ENCODE results near the gene GRAP2. TPM values are rescaled to one million over a fixed set of nuclear protein-coding genes. Genes with fewer than 3 reads are reported as not detected.

Gene GRAP2
- total and polyA plus RNA-seq, 7 experiments from 2014 or later, result 55.2 to 156 (median 128) TPM

DNA sequence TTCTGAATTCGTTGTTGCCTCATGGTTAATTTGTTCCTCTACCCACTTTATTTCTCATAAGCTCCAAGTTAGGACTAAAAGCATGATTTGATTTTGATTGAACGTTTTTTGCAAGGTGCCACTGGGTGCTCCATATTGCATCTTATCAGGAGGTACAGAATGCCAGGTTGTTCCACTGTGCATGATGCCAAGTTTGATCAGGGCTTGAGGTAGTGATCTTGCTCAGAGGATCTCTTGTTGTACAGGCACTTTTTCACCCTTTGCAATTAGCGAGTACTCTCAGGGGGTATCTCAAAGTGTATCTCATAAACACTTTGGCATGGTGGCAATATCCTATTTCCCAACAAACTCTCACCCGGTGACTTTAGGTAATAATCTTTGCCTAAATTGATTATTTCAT lies 4.0 kb downstream of the GRAP2 start:
- ChIA-PET POLR2A (interaction anchor here (0.5 to 17.0 kb wide), 11 partner anchors 8 to 620 kb away, joined by 3 to 350 read pairs (median 7); no protein-coding TSS in a partner anchor), CTCF (interaction anchor here (0.7 to 1.2 kb wide), 4 partner anchors 9 to 582 kb away, joined by 3 to 4 read pairs (median 4); no protein-coding TSS in a partner anchor)
- Histone ChIP-seq H3K4me3 (ENCODE audit: low read length) (peak overlapping the region; percentile 67), H3K27ac (ENCODE audit: low read depth, low read length) (peak overlapping the region; percentile 83), H3K9me3 (ENCODE audit: control insufficient read depth in 2 of 3, low read length in 3 of 3) (no peaks in the 10 kb centered on the region), H3K4me1 (ENCODE audit: control insufficient read depth in 2 of 2, insufficient read depth in 2 of 2, low read length in 2 of 2) (peaks cover 30 to 34% of the 10 kb centered on the region in 2 donors), H3K27me3 (ENCODE audit: control insufficient read depth in 2 of 2, insufficient read depth in 2 of 2, low read length in 2 of 2) (no peaks in the 10 kb centered on the region), H3K36me3 (ENCODE audit: control insufficient read depth in 2 of 3, insufficient read depth in 3 of 3, low read length in 3 of 3) (no peaks in the 10 kb centered on the region)
- Mint-ChIP-seq H3K36me3 (peaks cover 12 to 37% (median 19%) of the 10 kb centered on the region in 5 donors), H3K27ac (peak overlapping the region in 6 of 9 donors; percentile 86 to 98 (median 92)), H3K4me3 (peak overlapping the region in 9 of 10 donors; percentile 93 to 99 (median 97)), H3K9me3 (no peaks in the 10 kb centered on the region), H3K27me3 (no peaks in the 10 kb centered on the region), H3K4me1 (peaks cover 33 to 61% (median 43%) of the 10 kb centered on the region in 7 donors)
- intact Hi-C loops (cut with micrococcal nuclease), result loop anchor here (1.0 to 10.0 kb wide), 7 partner anchors 21 to 373 kb away; partner anchors contain the start of genes RPS19BP1 (in 2 of the 2) and TNRC6B (in 1 of the 2)
- DNase-seq (no peak), ATAC-seq (no peak)

DNA sequence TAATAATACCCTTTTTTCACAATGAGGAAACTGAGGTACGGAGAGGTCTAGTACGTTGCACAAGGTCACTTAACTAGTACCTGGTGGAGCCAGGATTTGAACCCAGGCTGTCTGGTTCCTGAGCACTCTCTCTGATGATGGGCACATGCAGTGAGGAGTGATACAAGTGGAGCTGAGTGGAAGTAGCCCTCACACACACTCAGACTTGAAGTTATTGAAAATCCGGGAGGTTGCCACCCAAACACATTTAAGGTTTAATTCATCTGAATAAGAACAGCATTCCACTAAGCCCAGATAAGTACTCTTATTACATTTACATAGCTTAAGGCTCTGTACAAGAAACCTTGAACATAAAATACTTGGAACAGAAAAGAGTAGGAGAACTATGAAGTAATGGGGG lies 4.8 kb downstream of the GRAP2 start:
- intact Hi-C loops (cut with micrococcal nuclease), result loop anchor here (1.0 to 10.0 kb wide), 2 partner anchors 21 to 269 kb away; partner anchors contain the start of gene TNRC6B (in 1 of the 2)
- CTCF ChIA-PET, result interaction anchor here (0.5 to 2.8 kb wide), 5 partner anchors 9 to 826 kb away, joined by 3 to 8 read pairs (median 3); no protein-coding TSS in a partner anchor

DNA sequence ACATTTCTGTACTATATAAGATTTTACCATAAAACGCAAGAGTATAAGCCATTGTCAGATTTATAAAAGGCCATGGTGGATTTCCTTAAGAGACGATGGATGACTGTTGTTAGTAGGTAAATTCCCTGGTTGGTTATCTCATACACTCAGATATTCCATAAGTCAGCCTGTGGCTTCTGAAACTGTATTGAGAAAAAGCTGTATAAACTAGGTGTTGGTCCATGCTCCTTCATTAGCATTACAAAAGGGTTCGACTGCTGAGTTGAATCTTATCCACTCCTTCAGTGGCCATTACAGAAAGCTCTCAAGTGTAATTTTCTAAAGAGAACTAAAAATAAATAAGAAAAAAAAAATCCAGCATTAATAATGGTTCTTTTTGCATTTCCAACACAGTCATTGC lies 5.3 kb downstream of the GRAP2 start:
- Histone ChIP-seq H3K27ac (ENCODE audit: low read depth, low read length) (peak overlapping the region; percentile 83), H3K4me1 (ENCODE audit: control insufficient read depth in 2 of 2, insufficient read depth in 2 of 2, low read length in 2 of 2) (peaks cover 30 to 40% of the 10 kb centered on the region in 2 donors), H3K9me3 (ENCODE audit: control insufficient read depth in 2 of 3, low read length in 3 of 3) (no peaks in the 10 kb centered on the region), H3K4me3 (ENCODE audit: low read length) (peak overlapping the region; percentile 67), H3K27me3 (ENCODE audit: control insufficient read depth in 2 of 2, insufficient read depth in 2 of 2, low read length in 2 of 2) (no peaks in the 10 kb centered on the region), H3K36me3 (ENCODE audit: control insufficient read depth in 2 of 3, insufficient read depth in 3 of 3, low read length in 3 of 3) (no peaks in the 10 kb centered on the region)
- Mint-ChIP-seq H3K9me3 (peaks cover 0 to 3% (median 0%) of the 10 kb centered on the region in 11 donors), H3K27ac (peak overlapping the region in 6 of 9 donors; percentile 71 to 98 (median 92)), H3K36me3 (peaks cover 12 to 43% (median 28%) of the 10 kb centered on the region in 5 donors), H3K27me3 (no peaks in the 10 kb centered on the region), H3K4me3 (peak overlapping the region in 9 of 10 donors; percentile 93 to 99 (median 97)), H3K4me1 (peaks cover 38 to 65% (median 51%) of the 10 kb centered on the region in 7 donors)
- DNase-seq (peak in 1 of 9 donors; percentile 46), ATAC-seq (no peak)
- POLR2A ChIA-PET, result interaction anchor here (0.5 to 17.0 kb wide), 13 partner anchors 9 to 438 kb away, joined by 3 to 350 read pairs (median 7); no protein-coding TSS in a partner anchor
- CTCF ChIA-PET, result interaction anchor here (0.5 to 2.8 kb wide), 6 partner anchors 8 to 826 kb away, joined by 3 to 8 read pairs (median 4); no protein-coding TSS in a partner anchor
- intact Hi-C loops (cut with micrococcal nuclease), result loop anchor here in 1 of 2 donors (10.0 kb wide), 1 partner anchor 269 kb away; the partner anchor contains the start of gene TNRC6B

More for the DNA sequence above, 4.8 kb downstream of the GRAP2 start:
- POLR2A ChIA-PET, result interaction anchor here (0.5 to 17.0 kb wide), 14 partner anchors 9 to 438 kb away, joined by 3 to 350 read pairs (median 6); no protein-coding TSS in a partner anchor
- H3K27me3 Mint-ChIP-seq, result no peaks in the 10 kb centered on the region
- Histone ChIP-seq H3K36me3 (ENCODE audit: control insufficient read depth in 2 of 3, insufficient read depth in 3 of 3, low read length in 3 of 3) (no peaks in the 10 kb centered on the region), H3K9me3 (ENCODE audit: control insufficient read depth in 2 of 3, low read length in 3 of 3) (no peaks in the 10 kb centered on the region), H3K27me3 (ENCODE audit: control insufficient read depth in 2 of 2, insufficient read depth in 2 of 2, low read length in 2 of 2) (no peaks in the 10 kb centered on the region), H3K4me1 (ENCODE audit: control insufficient read depth in 2 of 2, insufficient read depth in 2 of 2, low read length in 2 of 2) (peaks cover 25 to 34% of the 10 kb centered on the region in 2 donors), H3K4me3 (ENCODE audit: low read length) (peak overlapping the region; percentile 67), H3K27ac (ENCODE audit: low read depth, low read length) (peak overlapping the region; percentile 83)
- peaks cover 0 to 3% (median 0%) of the 10 kb centered on the region in 11 donors for H3K9me3 Mint-ChIP-seq
- peaks cover 12 to 40% (median 23%) of the 10 kb centered on the region in 5 donors for H3K36me3 Mint-ChIP-seq
- no peak for ATAC-seq
- peaks cover 34 to 63% (median 46%) of the 10 kb centered on the region in 7 donors for H3K4me1 Mint-ChIP-seq
- peak overlapping the region in 9 of 10 donors; percentile 93 to 99 (median 97) for H3K4me3 Mint-ChIP-seq
- DNase-seq, result no peak
- peak overlapping the region in 6 of 9 donors; percentile 71 to 98 (median 92) for H3K27ac Mint-ChIP-seq

DNA sequence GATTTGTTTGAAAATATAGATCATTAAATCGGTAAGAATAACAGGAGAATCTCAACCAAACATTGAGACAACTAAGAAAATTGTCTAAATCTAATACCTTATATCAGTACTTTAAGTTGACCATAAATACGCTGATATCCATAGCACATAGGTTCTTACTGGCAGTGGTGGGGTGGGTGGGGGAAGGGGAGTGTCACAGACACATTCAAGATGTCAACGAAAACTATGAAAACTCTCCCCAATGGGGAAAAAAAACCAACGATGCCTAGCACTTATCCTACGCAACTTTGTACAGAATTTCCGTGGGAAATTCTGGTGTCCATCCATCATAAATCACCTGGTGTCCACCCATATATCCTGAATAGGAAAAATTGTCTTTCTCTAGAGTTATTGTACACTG lies 6.2 kb downstream of the GRAP2 start:
- intact Hi-C loops (cut with micrococcal nuclease), result loop anchor here in 1 of 2 donors (10.0 kb wide), 1 partner anchor 268 kb away; the partner anchor contains the start of gene TNRC6B
- DNase-seq (peak in 1 of 9 donors; percentile 47), ATAC-seq (no peak)
- Histone ChIP-seq H3K4me1 (ENCODE audit: control insufficient read depth in 2 of 2, insufficient read depth in 2 of 2, low read length in 2 of 2) (peaks cover 38 to 48% of the 10 kb centered on the region in 2 donors), H3K4me3 (ENCODE audit: low read length) (peak overlapping the region; percentile 67), H3K36me3 (ENCODE audit: control insufficient read depth in 2 of 3, insufficient read depth in 3 of 3, low read length in 3 of 3) (no peaks in the 10 kb centered on the region), H3K27ac (ENCODE audit: low read depth, low read length) (peak overlapping the region; percentile 83), H3K27me3 (ENCODE audit: control insufficient read depth in 2 of 2, insufficient read depth in 2 of 2, low read length in 2 of 2) (no peaks in the 10 kb centered on the region), H3K9me3 (ENCODE audit: control insufficient read depth in 2 of 3, low read length in 3 of 3) (no peaks in the 10 kb centered on the region)
- Mint-ChIP-seq H3K4me1 (peaks cover 47 to 73% (median 59%) of the 10 kb centered on the region in 7 donors), H3K27me3 (no peaks in the 10 kb centered on the region), H3K27ac (peak overlapping the region in 6 of 9 donors; percentile 86 to 98 (median 92)), H3K9me3 (peaks cover 0 to 3% (median 0%) of the 10 kb centered on the region in 11 donors), H3K36me3 (peaks cover 9 to 43% (median 33%) of the 10 kb centered on the region in 5 donors), H3K4me3 (peak overlapping the region in 9 of 10 donors; percentile 93 to 99 (median 97))
- ChIA-PET POLR2A (interaction anchor here (0.8 to 17.0 kb wide), 6 partner anchors 9 to 246 kb away, joined by 3 to 350 read pairs (median 44); no protein-coding TSS in a partner anchor), CTCF (interaction anchor here (1.3 to 2.8 kb wide), 4 partner anchors 14 to 46 kb away, joined by 3 to 12 read pairs (median 6); no protein-coding TSS in a partner anchor)

GRCh38 chr22:39907605-39908097 lies 6.8 kb downstream of the GRAP2 start:
- no peaks in the 10 kb centered on the region for H3K27me3 Mint-ChIP-seq
- peak overlapping the region; percentile 83 for H3K27ac ChIP-seq (ENCODE audit: low read depth, low read length)
- no peaks in the 10 kb centered on the region for H3K27me3 ChIP-seq (ENCODE audit: control insufficient read depth in 2 of 2, insufficient read depth in 2 of 2, low read length in 2 of 2)
- H3K9me3 ChIP-seq (ENCODE audit: control insufficient read depth in 2 of 3, low read length in 3 of 3), result no peaks in the 10 kb centered on the region
- peak overlapping the region; percentile 67 for H3K4me3 ChIP-seq (ENCODE audit: low read length)
- ATAC-seq (peak; percentile 45), DNase-seq (peak in 3 of 9 donors; percentile 38 to 51 (median 41))
- CTCF ChIA-PET, result interaction anchor here (0.7 to 2.8 kb wide), 6 partner anchors 10 to 97 kb away, joined by 3 to 12 read pairs (median 4); no protein-coding TSS in a partner anchor
- H3K4me1 Mint-ChIP-seq, result peaks cover 53 to 79% (median 65%) of the 10 kb centered on the region in 7 donors
- H3K4me1 ChIP-seq (ENCODE audit: control insufficient read depth in 2 of 2, insufficient read depth in 2 of 2, low read length in 2 of 2), result peaks cover 44 to 54% of the 10 kb centered on the region in 2 donors
- H3K4me3 Mint-ChIP-seq, result peak overlapping the region in 9 of 10 donors; percentile 93 to 99 (median 97)
- H3K27ac Mint-ChIP-seq, result peak overlapping the region in 6 of 9 donors; percentile 86 to 98 (median 92)
- H3K36me3 ChIP-seq (ENCODE audit: control insufficient read depth in 2 of 3, insufficient read depth in 3 of 3, low read length in 3 of 3), result no peaks in the 10 kb centered on the region
- H3K36me3 Mint-ChIP-seq, result peaks cover 7 to 44% (median 33%) of the 10 kb centered on the region in 5 donors
- intact Hi-C loops (cut with micrococcal nuclease), result loop anchor here in 1 of 2 donors (10.0 kb wide), 1 partner anchor 267 kb away; the partner anchor contains the start of gene TNRC6B
- H3K9me3 Mint-ChIP-seq, result peaks cover 0 to 3% (median 0%) of the 10 kb centered on the region in 11 donors
- POLR2A ChIA-PET, result interaction anchor here (0.8 to 17.0 kb wide), 10 partner anchors 8 to 388 kb away, joined by 3 to 350 read pairs (median 4); partner anchors contain the start of gene ATF4

DNA sequence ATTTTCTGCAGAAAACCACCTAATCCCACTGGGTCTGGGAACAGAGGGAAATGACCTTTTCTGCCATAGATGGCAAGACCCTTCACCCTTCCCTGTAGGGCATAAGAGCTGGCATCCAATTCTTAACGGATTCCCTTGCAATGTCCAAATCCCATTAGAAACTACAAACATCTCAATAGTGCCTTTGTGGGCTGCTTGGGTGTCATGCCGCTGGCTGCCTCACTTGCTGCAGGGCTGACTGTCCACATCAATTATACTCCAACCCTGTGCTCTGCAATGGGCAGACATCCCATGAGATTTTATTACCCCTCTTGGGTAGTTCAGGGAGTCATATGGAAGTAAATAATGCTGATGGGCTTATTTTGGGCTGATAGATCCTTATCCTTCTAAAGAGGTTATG lies 7.3 kb downstream of the GRAP2 start:
- Mint-ChIP-seq H3K4me3 (peak overlapping the region in 9 of 10 donors; percentile 93 to 99 (median 97)), H3K4me1 (peaks cover 56 to 82% (median 69%) of the 10 kb centered on the region in 7 donors), H3K27me3 (no peaks in the 10 kb centered on the region), H3K9me3 (peaks cover 0 to 3% (median 0%) of the 10 kb centered on the region in 11 donors), H3K36me3 (peaks cover 4 to 43% (median 33%) of the 10 kb centered on the region in 5 donors), H3K27ac (peak overlapping the region in 6 of 9 donors; percentile 86 to 98 (median 92))
- no peak for DNase-seq
- CTCF ChIA-PET, result interaction anchor here (0.7 to 2.8 kb wide), 5 partner anchors 9 to 97 kb away, joined by 3 to 12 read pairs (median 3); no protein-coding TSS in a partner anchor
- no peak for ATAC-seq
- Histone ChIP-seq H3K27me3 (ENCODE audit: control insufficient read depth in 2 of 2, insufficient read depth in 2 of 2, low read length in 2 of 2) (no peaks in the 10 kb centered on the region), H3K36me3 (ENCODE audit: control insufficient read depth in 2 of 3, insufficient read depth in 3 of 3, low read length in 3 of 3) (no peaks in the 10 kb centered on the region), H3K4me1 (ENCODE audit: control insufficient read depth in 2 of 2, insufficient read depth in 2 of 2, low read length in 2 of 2) (peaks cover 49 to 59% of the 10 kb centered on the region in 2 donors), H3K4me3 (ENCODE audit: low read length) (peak overlapping the region; percentile 67), H3K9me3 (ENCODE audit: control insufficient read depth in 2 of 3, low read length in 3 of 3) (no peaks in the 10 kb centered on the region), H3K27ac (ENCODE audit: low read depth, low read length) (peak overlapping the region; percentile 83)
- intact Hi-C loops (cut with micrococcal nuclease), result loop anchor here in 1 of 2 donors (10.0 kb wide), 1 partner anchor 267 kb away; the partner anchor contains the start of gene TNRC6B
- POLR2A ChIA-PET, result interaction anchor here (0.7 to 17.0 kb wide), 10 partner anchors 7 to 388 kb away, joined by 3 to 350 read pairs (median 4); partner anchors contain the start of gene ATF4

All from naive thymus-derived CD4-positive, alpha-beta T cell (primary cell).